ENCODE measurements around the gene GPR176.

Gene GPR176

GRCh38 chr15:39792844-39793335, 127.2 kb downstream of the GPR176 start:
- no peaks in the 10 kb centered on the region for H3K36me3 ChIP-seq
- H3K9me3 ChIP-seq = no peaks in the 10 kb centered on the region
- no peak for TF ChIP-seq CTCF (IDR thresholded peaks at IDR 0.05; ENCODE audit: low read depth, low read length)
- H3K4me1 ChIP-seq = peaks cover 7% of the 10 kb centered on the region
- H3K27me3 ChIP-seq = no peaks in the 10 kb centered on the region
- H3K4me3 ChIP-seq (ENCODE audit: low read depth, low read length) = no peak overlapping the region
- DNase-seq = no peak

- TF ChIP-seq CTCF (IDR thresholded peaks at IDR 0.05; ENCODE audit: low read depth, low read length) = no peak
Measured at GRCh38 chr15:39792025-39792843, 127.8 kb downstream of the GPR176 start.

GRCh38 chr15:39789736-39790135, 130.3 kb downstream of the GPR176 start:
- TF ChIP-seq CTCF (IDR thresholded peaks at IDR 0.05; ENCODE audit: low read depth, low read length) = no peak
- DNase-seq = no peak
- Histone ChIP-seq H3K4me3 (ENCODE audit: low read depth, low read length) (no peak overlapping the region), H3K9me3 (no peaks in the 10 kb centered on the region), H3K27me3 (no peaks in the 10 kb centered on the region), H3K36me3 (no peaks in the 10 kb centered on the region), H3K4me1 (peaks cover 7% of the 10 kb centered on the region)

More at GRCh38 chr15:39792025-39792843, 127.8 kb downstream of the GPR176 start:
- Histone ChIP-seq H3K9me3 (no peaks in the 10 kb centered on the region), H3K4me1 (peaks cover 7% of the 10 kb centered on the region), H3K36me3 (no peaks in the 10 kb centered on the region), H3K27me3 (no peaks in the 10 kb centered on the region), H3K4me3 (ENCODE audit: low read depth, low read length) (no peak overlapping the region)
- no peak for DNase-seq

- H3K4me3 ChIP-seq (ENCODE audit: low read depth, low read length) = no peak overlapping the region
- no peaks in the 10 kb centered on the region for H3K27me3 ChIP-seq
- H3K4me1 ChIP-seq = peaks cover 6% of the 10 kb centered on the region
- DNase-seq = no peak
- H3K36me3 ChIP-seq = no peaks in the 10 kb centered on the region
- TF ChIP-seq CTCF (IDR thresholded peaks at IDR 0.05; ENCODE audit: low read depth, low read length) = no peak
- H3K9me3 ChIP-seq = no peaks in the 10 kb centered on the region
Measured at GRCh38 chr15:39788800-39789565, 131.1 kb downstream of the GPR176 start.

- DNase-seq = no peak
- Histone ChIP-seq H3K9me3 (no peaks in the 10 kb centered on the region), H3K4me3 (ENCODE audit: low read depth, low read length) (no peak overlapping the region), H3K36me3 (no peaks in the 10 kb centered on the region), H3K4me1 (no peaks in the 10 kb centered on the region), H3K27me3 (no peaks in the 10 kb centered on the region)
- no peak for TF ChIP-seq CTCF (IDR thresholded peaks at IDR 0.05; ENCODE audit: low read depth, low read length)
Measured at GRCh38 chr15:39788108-39788507, 132.0 kb downstream of the GPR176 start.
